Frontal cortex (tissue), 4 donors: ENCODE measurements around the gene FAM13B. TPM values are rescaled to one million over a fixed set of nuclear protein-coding genes. Genes with fewer than 3 reads are reported as not detected.
"Not testable (repeated sequence)": the region's sequence is repeated elsewhere in the genome, so short reads cannot be mapped to it uniquely, and the experiment has no call there.

Source experiments
- DNase-seq, 2 donors: peaks; one replicate each; pipeline ENCODE4 v3.0.0; 2012; ENCODE audit warnings: low spot score in 2 of 2
- FAIRE-seq: peaks from 2 replicates; lab custom pipeline; 2012; peaks lifted over from hg19 to GRCh38; lab: Jason Lieb, UNC
- total RNA-seq: library from RNA; depleted of rRNA; stranded (reverse); fragments of >200 nt; gene quantifications from one replicate; pipeline ENCODE4 v1.2.3, GENCODE V29; 2014
- donor health status: control.
- donor health status: control.
- donor health status: control.

Gene FAM13B
- 84.8 TPM for total RNA-seq

DNA sequence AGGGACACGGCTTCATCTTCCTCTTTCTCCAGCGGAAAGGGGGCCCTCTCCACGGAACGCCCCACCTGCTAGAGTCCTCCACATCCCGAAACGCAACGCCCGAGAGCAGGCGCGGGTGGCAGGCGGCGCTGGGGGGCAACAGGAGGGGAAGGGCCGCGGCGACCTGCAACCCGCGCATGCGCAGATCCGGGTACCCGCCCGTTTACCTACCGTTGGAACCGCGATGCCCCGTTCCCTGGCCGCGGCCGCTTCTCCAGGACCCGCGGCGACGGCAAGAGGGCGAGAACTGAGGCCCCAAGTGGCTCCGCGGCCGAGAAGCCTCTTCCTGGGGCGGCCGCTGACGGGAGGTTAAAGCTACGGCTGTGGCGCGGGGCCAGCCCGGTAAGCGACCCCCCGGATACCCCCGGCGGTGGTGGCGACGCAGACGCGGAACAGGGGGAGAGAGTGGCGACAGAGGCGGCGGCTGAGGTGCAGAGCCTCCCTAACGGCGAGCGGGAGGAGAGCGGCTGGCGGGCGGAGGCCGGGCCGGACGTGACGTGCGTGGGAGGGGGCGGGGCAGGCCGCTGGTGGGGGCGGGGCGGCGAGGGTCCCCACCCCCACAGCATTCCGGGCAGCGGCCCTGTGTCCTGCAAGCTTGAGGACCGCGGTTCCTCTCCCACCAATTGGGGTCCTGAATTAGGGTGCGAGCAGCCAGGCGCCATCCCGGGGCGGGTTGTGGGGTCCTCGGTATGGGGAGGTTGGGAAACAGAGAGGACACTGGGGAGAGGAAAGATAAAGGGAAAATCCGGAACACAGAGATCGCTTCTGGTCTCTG is at the start of gene FAM13B:
TSS of gene FAM13B (minus strand) at position 508 of the 814 bp plus-strand sequence. CDS start 13,968 bp downstream, outside the sequence.
- peak; percentile 92 to 95 for DNase-seq

DNA sequence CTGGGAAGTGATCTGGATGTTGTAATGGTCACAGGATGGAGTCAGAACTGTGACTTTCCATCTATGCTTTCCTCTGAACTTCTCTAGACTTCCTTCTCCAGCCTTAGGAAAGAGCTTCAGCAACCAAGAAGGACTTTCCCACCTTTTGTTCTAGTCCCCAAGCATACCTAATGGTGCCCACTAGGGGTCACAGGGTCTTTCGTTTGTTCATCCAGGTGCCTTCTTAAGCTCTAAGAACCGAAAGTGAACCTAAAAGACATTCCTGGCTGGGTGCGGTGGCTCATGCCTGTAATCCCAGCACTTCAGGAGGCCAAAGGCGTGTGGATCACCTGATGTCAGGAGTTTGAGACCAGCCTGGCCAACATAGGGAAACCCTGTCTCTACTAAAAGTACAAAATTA is 49.2 kb upstream of the FAM13B start:
- no peak for DNase-seq
- FAIRE-seq, result no peak

More for the DNA sequence above, at the start of gene FAM13B:
- no peak for FAIRE-seq

DNA sequence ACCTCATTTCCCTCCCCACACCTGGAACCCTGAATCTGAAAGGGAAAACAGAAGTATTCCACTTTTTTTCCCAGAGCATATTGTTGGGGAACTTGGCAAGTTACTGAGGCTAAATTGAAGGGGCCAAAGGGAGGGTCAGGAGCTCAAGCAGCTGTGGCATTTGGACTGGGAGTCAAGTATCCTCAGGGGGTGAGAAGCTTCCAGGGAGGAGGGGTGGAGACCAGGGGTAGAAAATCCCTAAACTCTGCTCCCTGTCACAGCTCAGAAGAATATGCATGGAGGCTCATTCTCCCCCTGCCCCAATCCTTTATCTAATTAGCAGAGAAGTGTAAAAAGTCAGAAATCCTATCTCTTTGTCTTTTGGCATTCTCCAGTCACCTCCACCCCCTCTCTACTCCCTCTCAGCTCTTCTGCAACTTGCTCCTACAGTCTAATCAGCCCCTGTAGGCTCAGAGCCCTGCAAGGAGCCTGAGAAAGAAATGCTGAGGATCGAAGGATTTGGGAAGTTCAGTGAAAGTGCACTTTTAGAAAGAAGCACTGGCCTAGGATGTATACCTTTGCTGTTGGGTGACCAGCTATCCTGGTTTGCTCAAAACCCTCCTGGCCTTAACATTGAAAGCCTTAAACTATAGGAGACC is 45.2 kb upstream of the FAM13B start:
- DNase-seq, result no peak
- no peak for FAIRE-seq

DNA sequence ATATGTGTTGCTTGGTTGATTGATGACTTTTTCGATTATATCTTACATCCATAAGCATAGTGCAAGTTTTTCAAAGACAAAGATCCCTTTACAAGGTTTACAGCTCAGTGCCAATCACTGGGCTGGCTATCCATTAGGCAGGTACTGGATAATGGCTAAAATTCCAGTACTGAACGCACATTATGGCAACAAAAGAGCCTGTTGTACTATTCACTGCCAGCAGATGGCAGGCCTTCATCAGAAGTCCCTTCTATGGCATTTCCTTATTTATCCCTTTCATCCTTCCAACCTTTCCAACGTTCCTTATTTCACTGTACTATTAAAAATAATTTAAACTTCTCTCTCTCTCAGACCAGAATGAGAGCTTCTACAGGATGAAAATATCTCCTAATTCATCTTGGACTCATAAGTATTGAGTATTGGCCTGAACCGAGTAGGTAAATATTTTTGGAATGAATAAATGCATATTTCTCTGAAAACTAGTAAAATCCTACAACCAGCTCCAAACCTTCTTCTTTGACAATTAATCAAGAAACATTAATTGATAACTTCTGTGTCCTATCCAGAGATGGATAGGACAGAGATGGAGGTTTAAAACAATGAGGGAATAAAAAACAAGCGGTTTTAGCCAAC is 44.3 kb upstream of the FAM13B start:
- FAIRE-seq (peak; percentile 21), DNase-seq (peak; percentile 63 to 75)

DNA sequence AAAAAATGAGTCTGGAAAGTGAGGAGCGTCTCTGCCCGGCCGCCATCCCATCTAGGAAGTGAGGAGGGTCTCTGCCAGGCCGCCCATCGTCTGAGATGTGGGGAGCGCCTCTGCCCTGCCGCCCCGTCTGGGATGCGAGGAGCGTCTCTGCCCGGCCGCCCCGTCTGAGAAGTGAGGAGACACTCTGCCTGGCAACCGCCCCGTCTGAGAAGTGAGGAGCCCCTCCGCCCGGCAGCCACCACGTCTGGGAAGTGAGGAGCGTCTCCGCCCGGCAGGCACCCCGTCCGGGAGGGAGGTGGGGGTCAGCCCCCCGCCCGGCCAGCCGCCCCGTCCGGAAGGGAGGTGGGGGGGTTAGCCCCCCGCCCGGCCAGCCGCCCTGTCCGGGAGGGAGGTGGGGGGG is 37.1 kb upstream of the FAM13B start:
- DNase-seq, FAIRE-seq: not testable (repeated sequence)

DNA sequence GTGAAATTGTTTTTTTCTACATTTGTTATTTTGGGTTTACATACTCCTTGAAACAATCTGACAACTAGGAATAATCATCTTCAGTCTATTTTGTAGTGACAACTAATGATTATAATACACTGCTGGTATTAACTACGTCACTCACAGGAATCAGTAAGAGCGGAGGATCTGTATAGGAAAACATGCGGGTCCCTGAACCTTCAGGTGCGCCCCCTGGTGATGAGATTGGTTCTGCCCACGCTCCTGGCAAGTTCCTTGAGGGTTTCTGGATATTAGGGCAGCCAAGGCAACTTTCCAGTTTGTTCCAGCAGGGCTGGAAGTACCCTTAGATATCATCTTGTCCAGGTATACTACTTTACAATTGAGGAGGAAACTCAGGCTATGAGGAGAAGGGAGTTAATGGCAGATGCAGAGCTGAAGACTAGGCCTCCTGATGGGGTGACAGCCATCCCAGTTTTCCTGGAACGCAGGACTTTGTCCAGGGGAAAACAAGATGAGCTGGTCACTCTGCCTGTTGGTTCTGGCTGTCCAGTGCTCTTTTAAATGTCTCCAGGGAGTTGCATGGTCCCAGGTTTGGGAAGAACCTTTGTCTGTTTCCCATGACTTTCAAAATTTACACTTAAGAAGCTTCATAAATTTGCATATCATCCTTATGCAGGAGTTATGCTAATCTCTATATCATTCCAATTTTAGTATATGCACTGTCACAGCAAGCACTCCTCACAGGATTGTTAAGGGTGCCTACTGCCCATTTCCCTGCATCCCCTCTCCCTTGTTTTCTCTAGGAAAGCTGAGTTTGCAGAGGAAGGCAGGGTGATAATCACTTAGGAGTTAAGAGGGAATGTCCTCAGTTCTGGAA is 36.1 kb upstream of the FAM13B start:
- peak; percentile 47 to 62 for DNase-seq

DNA sequence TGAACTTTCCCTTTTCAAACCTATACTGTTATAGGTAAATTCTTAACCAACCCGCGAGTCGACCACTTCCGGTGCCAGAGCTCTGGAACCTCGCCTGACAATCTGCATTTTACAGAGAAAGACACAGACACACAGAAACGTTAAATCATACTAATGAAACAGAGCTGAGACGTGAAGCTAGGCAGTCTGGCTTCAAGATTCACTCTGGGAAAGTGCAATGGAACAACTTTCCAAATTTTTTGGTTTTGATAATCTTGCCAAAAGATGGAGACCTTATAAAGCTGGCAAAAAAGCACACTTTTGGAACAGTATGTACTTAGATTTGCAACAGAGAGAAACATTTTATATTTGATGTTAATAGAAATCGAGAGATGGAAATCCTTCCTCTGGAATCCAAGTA is 35.1 kb upstream of the FAM13B start:
- no peak for FAIRE-seq
- DNase-seq, result no peak

More for the DNA sequence above, 36.1 kb upstream of the FAM13B start:
- no peak for FAIRE-seq

DNA sequence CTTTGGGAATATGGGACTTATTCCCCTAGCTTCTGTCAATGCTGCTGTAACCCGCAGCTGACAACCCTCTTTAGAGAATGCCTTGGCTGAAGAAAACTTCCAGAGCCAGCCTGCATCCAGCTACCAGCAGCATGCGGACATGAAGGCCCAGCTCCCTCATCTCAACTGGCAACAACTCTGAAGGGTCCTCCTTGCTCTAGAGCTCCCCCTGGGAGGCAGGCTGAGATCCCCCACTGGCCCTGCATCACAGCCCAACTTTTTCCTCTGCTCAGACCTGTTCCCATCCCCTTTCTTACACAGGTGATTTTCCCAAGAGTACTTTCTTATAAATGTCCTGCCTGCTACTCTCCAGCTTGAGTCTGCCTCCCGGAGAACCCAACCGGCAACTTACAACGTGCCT is 32.2 kb upstream of the FAM13B start:
- DNase-seq (no peak), FAIRE-seq (no peak)

DNA sequence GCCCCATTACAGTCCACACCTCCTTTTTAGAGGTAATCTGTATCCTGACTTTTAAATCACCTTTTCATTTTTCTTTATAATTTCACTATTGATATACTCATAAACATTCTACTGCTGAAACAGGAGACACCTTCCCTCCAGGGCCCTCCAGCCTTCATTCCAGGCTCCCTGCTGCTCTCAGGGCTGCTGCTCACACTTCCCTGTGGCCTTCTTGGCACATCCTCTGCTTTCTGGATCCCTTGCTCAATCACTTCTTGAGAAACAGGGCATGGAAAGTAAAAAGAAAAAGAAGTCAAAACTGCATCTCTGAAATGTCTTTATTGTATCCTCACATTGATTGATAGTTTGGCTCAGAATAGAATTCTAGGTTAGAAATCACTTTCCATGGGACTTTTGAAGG is 31.6 kb upstream of the FAM13B start:
- DNase-seq, result no peak

DNA sequence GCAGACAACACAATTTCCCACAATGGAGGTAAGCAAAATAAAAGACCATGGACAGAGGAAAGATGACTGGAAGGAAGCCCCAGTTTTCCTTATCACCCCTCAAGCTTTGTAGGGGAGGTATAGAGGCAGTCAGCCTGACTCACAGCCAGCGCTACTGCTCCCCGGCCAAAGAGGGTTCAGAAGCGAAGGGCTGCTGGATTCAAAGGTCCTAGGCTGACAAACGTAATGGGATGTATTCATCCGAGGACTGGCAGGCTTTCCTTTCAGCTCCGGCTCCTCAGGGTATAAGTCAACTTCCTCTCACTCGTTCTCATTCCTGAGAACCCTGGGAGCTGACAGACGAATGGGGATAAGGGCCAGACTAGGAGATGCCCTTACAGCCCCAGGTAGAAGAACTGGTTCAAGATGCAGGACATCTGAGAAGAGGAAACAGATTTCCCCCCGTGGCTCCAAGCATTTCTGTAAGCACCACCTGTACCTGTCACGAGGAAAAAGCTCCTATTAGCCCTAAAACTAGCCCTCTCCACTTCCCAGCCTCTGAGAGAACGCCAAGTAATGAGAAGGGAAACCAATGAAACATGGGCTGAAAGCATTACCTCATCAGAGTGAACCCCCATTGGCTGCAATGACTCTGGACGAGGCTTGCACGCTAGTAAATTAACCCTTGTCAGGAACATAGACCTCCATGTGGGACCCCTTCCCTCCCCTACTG is 22.1 kb upstream of the FAM13B start:
- FAIRE-seq, result no peak
- DNase-seq, result peak; percentile 30 to 70

More for the DNA sequence above, 31.6 kb upstream of the FAM13B start:
- no peak for FAIRE-seq

DNA sequence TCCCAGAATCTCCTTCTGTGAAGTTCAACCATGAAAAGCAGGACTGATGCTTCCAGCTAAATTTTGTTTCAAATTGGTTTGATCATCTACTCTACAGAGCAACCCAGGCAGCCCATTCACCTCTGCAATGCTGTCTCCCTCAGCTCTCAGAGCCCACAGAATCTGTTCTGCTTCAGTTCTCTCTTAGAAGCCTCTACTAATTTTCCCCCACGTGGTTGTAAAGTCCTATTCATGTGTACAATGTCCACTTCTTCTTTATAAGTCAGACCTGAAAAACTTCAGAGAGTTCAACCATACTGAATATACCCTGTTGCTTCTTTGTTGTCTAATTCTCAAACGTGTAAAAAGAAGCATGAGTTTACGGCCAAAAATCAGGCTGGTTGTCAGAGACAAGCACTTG is 21.3 kb upstream of the FAM13B start:
- no peak for FAIRE-seq

DNA sequence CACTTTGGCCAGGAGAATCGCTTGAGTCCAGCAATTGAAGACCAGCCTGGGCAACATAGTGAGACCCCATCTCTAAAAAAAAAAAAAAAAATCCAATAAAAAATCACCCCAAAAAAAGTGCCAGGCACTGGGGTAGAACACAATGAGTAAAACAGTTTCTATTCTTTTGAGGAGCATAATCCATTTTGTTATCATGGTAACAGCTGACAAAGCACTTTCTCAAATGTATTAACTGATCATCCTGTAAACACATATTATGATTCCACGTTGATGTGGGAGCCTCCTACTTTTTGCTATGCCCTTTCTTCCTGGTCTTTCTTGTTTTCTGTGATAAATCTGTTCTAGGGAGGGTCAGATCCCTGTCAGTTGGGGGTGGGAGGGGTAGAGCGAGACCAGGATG is 20.7 kb upstream of the FAM13B start:
- no peak for DNase-seq
- FAIRE-seq, result no peak

More for the DNA sequence above, 21.3 kb upstream of the FAM13B start:
- DNase-seq, result no peak

DNA sequence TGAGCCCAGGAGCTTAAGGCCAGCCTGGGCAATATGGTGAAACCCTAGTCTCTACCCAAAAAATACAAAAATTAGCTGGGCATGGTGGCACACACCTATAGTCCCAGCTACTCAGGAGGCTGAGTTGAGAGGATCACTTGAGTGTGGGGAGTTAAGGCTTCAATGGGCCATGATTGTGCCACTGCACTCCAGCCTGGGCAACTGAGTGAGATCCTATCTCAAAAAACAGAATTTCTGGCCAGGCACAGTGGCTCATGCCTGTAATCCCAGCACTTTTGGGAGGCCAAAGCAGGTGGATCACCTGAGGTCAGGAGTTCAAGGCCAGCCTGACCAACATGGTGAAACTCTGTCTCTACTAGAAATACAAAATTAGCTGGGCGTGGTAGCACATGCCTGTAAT is 19.8 kb upstream of the FAM13B start:
- not testable (repeated sequence) for FAIRE-seq, DNase-seq

DNA sequence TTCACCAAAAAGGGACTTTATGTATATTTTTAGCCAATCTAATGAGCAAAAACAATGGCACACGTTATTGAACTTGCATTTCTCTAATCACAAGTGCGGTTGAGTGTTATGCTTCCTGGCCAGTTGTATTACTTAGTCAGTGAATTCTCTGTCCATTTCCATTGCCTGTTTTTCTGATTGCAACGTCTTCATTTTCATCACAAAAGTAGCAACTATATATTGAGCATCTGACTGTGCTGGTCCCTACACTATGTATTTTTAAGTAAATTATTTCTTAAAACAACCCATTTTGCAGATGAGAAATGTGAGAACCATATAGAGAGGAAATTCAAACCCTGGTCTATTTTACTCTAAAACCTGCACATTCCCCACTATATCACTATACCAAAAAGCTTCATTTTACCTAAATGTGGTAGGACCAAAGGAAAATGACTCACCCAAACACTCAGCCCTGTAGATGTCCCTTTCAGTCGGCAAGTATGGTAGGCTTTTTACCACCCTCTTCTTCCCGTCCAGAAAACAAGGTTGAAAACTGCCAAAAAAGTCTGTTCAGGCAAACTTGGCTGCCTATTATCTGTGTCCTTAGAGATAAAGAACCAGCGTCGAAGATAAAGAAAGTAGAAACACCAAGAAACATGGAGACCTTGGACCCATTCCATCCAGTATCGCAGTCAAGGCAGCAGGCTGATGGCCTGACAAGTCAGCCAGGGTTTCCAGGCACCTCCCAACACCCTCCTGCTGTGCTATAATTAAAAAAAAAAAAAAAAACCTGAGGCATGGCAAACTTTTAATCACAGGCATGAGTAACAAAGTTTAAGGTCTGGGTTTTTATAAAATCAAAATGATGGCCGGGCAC is 18.8 kb upstream of the FAM13B start:
- FAIRE-seq (no peak), DNase-seq (no peak)

DNA sequence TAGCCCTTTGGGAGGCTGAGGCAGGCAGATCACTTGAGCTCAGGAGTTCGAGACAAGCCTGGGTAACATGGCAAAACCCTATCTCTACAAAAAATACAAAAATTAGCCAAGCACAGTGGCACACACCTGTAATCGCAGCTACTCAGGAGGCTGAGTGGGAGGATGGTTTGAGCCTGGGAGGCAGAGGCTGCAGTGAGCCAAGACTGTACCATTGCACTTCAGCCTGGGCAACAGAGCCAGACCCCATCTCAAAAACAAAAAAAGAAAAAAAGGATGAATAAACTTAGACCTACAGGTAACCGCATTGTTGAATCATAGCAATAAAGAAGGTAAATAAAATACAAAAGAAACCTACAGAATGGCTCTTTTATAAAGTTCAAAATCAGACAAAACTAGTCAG is 12.4 kb upstream of the FAM13B start:
- DNase-seq, FAIRE-seq: not testable (repeated sequence)

DNA sequence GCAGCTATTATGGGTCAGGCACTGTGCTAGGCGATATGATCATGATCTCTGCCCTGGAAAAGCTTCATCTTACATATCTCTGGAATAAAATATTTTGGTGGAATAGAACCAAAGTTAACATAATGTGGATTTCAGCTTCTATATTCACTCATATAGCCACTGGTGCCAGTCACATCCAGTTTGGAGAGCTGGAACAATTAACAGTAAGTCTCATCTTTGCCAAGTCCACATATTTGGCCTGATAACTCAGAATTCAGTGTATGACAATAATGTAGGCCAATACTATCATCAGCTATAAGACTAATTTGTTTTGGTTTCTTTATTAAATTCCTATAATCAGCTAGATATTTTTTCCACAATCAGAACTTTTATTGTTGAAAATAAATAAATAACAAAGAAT is 5.9 kb upstream of the FAM13B start:
- DNase-seq, result no peak
- FAIRE-seq, result peak; percentile 66

DNA sequence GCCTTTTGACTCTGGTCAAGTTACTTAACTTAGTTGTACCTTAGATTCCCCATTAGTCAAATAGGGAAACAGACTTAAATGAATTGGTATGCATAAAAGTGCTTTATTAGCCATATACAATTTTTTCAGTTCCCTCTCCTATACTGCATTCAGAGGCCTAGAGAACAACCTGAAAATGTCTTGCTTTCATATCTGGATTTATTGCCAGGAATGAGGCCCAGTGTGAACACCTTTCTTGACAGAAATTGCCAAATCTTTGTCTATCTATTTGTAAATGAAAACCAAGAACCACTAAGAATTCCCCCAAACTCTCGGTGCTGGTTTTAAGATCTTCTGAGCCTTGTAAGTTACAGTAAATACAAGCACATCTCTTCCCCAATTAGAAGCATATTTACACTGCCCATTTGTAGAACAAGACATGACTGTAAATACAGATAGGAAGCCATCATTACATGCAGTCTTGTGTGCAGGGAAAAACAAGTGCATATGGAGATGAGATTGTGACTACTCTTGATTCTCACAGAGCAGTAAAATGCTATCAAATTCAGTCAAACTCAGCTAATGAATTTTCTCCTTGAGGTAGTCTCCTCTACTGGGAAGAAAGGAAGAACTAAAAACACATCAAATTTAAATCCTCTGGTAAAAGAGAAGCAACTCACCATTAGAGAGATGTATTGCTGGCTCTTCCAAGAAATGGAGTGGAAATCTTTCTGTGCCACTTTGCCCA is 5.2 kb upstream of the FAM13B start:
- no peak for FAIRE-seq

DNA sequence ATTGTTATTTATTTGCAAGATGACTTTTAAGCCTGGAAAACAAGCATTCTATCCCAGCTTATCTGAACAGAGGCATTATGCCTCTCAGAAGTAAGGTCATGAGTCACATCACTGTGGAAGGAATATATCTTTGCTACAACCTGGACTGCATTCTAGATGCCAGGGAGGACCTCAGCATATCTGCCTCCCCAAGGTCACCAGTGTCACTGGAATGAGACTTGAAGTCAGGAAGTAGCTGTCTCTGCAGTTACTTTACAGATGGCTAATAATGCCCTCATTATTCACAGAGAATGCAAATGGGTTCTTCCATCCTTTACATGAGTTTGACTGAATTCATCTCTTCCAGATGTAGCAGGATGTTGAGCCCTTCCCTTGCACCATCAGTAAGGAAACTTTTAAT is 4.4 kb upstream of the FAM13B start:
- DNase-seq (no peak), FAIRE-seq (no peak)

More for the DNA sequence above, 5.2 kb upstream of the FAM13B start:
- DNase-seq, result no peak
